H9 (cell line): ENCODE results near the gene NDOR1. TPM values are rescaled to one million over a fixed set of nuclear protein-coding genes. Genes with fewer than 3 reads are reported as not detected.

Experiments
- DNase-seq: peaks from one replicate; pipeline ENCODE4 v3.0.0-alpha.2; 2017
- H2AFZ ChIP-seq: one replicate; pipeline ENCODE4 v1.6.1; 2013; ENCODE audit warnings: mild to moderate bottlenecking, low read length, control low read depth, moderate library complexity
- H2AK5ac ChIP-seq: 2 replicates; pipeline ENCODE4 v1.6.1; 2013; ENCODE audit warnings: low read length, control low read depth, mixed read lengths; ENCODE audit not compliant: insufficient read length
- H2BK120ac ChIP-seq: one replicate; pipeline ENCODE4 v1.6.1; 2013; ENCODE audit warnings: low read depth, mild to moderate bottlenecking, low read length, control low read depth, inconsistent platforms; ENCODE audit not compliant: poor library complexity, severe bottlenecking
- H2BK12ac ChIP-seq: 2 replicates; pipeline ENCODE4 v1.6.1; 2013; ENCODE audit warnings: low read length, control low read depth, mixed read lengths, low read depth; ENCODE audit not compliant: insufficient read length
- H2BK15ac ChIP-seq: 2 replicates; pipeline ENCODE4 v1.6.1; 2013; ENCODE audit warnings: low read depth, low read length, control low read depth
- H2BK20ac ChIP-seq: one replicate; pipeline ENCODE4 v1.6.1; 2013; ENCODE audit warnings: low read depth, mild to moderate bottlenecking, low read length, control low read depth, inconsistent platforms; ENCODE audit not compliant: poor library complexity, severe bottlenecking
- H2BK5ac ChIP-seq: 2 replicates; pipeline ENCODE4 v1.6.1; 2013; ENCODE audit warnings: low read length, control low read depth, mixed read lengths; ENCODE audit not compliant: insufficient read length
- H3K14ac ChIP-seq: 2 replicates; pipeline ENCODE4 v1.6.1; 2013; ENCODE audit warnings: low read length, control low read depth; ENCODE audit not compliant: insufficient read depth
- H3K18ac ChIP-seq: 2 replicates; pipeline ENCODE4 v1.6.1; 2013; ENCODE audit warnings: low read depth, mild to moderate bottlenecking, mixed read lengths, low read length, control low read depth; ENCODE audit not compliant: insufficient read length
- H3K23ac ChIP-seq: 2 replicates; pipeline ENCODE4 v1.6.1; 2013; ENCODE audit warnings: low read length, control low read depth, mixed read lengths, low read depth; ENCODE audit not compliant: insufficient read length
- H3K23me2 ChIP-seq: 2 replicates; pipeline ENCODE4 v1.6.1; 2013; ENCODE audit warnings: low read depth, mild to moderate bottlenecking, mixed read lengths, low read length, control low read depth; ENCODE audit not compliant: insufficient read length, poor library complexity, severe bottlenecking
- H3K27ac ChIP-seq: 2 replicates; pipeline ENCODE4 v1.5.1; 2013; ENCODE audit warnings: low read length, control low read depth, mixed read lengths, low read depth; ENCODE audit not compliant: insufficient read length
- H3K27me3 ChIP-seq: 2 replicates; pipeline ENCODE4 v1.6.1; 2013; ENCODE audit warnings: low read length, control low read depth, inconsistent platforms; ENCODE audit not compliant: insufficient read depth
- H3K4ac ChIP-seq: 2 replicates; pipeline ENCODE4 v1.6.1; 2013; ENCODE audit warnings: low read depth, mild to moderate bottlenecking, control low read depth, inconsistent platforms, low read length, moderate library complexity
- H3K4me1 ChIP-seq: 2 replicates; pipeline ENCODE4 v1.6.1; 2013; ENCODE audit warnings: low read length, control low read depth, inconsistent platforms; ENCODE audit not compliant: insufficient read depth
- H3K4me2 ChIP-seq: 2 replicates; pipeline ENCODE4 v1.6.1; 2013; ENCODE audit warnings: low read length, control low read depth, mixed read lengths; ENCODE audit not compliant: insufficient read length, insufficient read depth
- H3K56ac ChIP-seq: 2 replicates; pipeline ENCODE4 v1.6.1; 2013; ENCODE audit warnings: low read depth, mild to moderate bottlenecking, mixed read lengths, low read length, control low read depth; ENCODE audit not compliant: insufficient read length
- H3K79me1 ChIP-seq: 2 replicates; pipeline ENCODE4 v1.6.1; 2013; ENCODE audit warnings: low read depth, mild to moderate bottlenecking, moderate library complexity, low read length, control low read depth, inconsistent platforms; ENCODE audit not compliant: insufficient read depth, poor library complexity, severe bottlenecking
- H3K79me2 ChIP-seq: 2 replicates; pipeline ENCODE4 v1.6.1; 2013; ENCODE audit warnings: low read length, control low read depth, inconsistent platforms; ENCODE audit not compliant: insufficient read depth
- H3K9ac ChIP-seq: 2 replicates; pipeline ENCODE4 v1.6.1; 2013; ENCODE audit warnings: low read length, control low read depth, mixed read lengths; ENCODE audit not compliant: insufficient read length; ENCODE audit errors: extremely low read depth
- H3K9me3 ChIP-seq: one replicate; pipeline ENCODE4 v1.6.1; 2013; ENCODE audit warnings: low read depth, low read length, inconsistent platforms; ENCODE audit not compliant: control insufficient read depth
- H3T11ph ChIP-seq: one replicate; pipeline ENCODE4 v1.6.1; 2013; ENCODE audit warnings: mild to moderate bottlenecking, low read length, control low read depth, inconsistent platforms
- H4K20me1 ChIP-seq: one replicate; pipeline ENCODE4 v1.6.1; 2013; ENCODE audit not compliant: control insufficient read depth, insufficient read length, insufficient read depth
- H4K5ac ChIP-seq: 2 replicates; pipeline ENCODE4 v1.6.1; 2013; ENCODE audit warnings: low read depth, mild to moderate bottlenecking, mixed read lengths, low read length, control low read depth; ENCODE audit not compliant: insufficient read length
- H4K8ac ChIP-seq: replicated peaks from 2 replicates; pipeline ENCODE4 v1.6.1; 2013; ENCODE audit warnings: low read length, control low read depth, mixed read lengths, low read depth; ENCODE audit not compliant: insufficient read length
- H4K91ac ChIP-seq: 2 replicates; pipeline ENCODE4 v1.6.1; 2013; ENCODE audit warnings: low read depth, mild to moderate bottlenecking, moderate library complexity, mixed read lengths, low read length, control low read depth; ENCODE audit not compliant: insufficient read length
- H3K27ac Mint-ChIP-seq, 3 experiments: 2 replicates in 2 of 3; 3 replicates in 1 of 3; pipeline ENCODE4 v1.8.0; 2020 to 2021; ENCODE audit warnings: mixed read lengths in 3 of 3, mild to moderate bottlenecking in 1 of 3, moderate library complexity in 1 of 3
- H3K27me3 Mint-ChIP-seq: 2 replicates; pipeline ENCODE4 v1.8.0; 2021; ENCODE audit warnings: low read depth, mild to moderate bottlenecking, moderate library complexity, mixed read lengths
- H3K36me3 Mint-ChIP-seq, 3 experiments: 2 replicates in 2 of 3; 3 replicates in 1 of 3; pipeline ENCODE4 v1.8.0; 2020 to 2021; ENCODE audit warnings: low read depth in 3 of 3, mixed read lengths in 3 of 3; ENCODE audit not compliant: insufficient read depth in 1 of 3
- H3K4me1 Mint-ChIP-seq, 2 experiments: 2 replicates each; pipeline ENCODE4 v1.8.0; 2020; ENCODE audit warnings: mixed read lengths in 2 of 2
- H3K4me3 Mint-ChIP-seq, 2 experiments: 2 replicates in 1 of 2; 3 replicates in 1 of 2; pipeline ENCODE4 v1.8.0; 2020 to 2021; ENCODE audit warnings: mild to moderate bottlenecking in 2 of 2, mixed read lengths in 2 of 2, moderate library complexity in 1 of 2
- H3K9me3 Mint-ChIP-seq, 2 experiments: 2 replicates in 1 of 2; 3 replicates in 1 of 2; pipeline ENCODE4 v1.8.0; 2020; ENCODE audit warnings: mild to moderate bottlenecking in 2 of 2, mixed read lengths in 2 of 2, moderate library complexity in 1 of 2
- CTCF ChIP-seq: fragments of 200-600 bp; sonication (generic); conservative IDR thresholded peaks from 3 replicates; pipeline ENCODE4 v1.8.0; 2021; ENCODE audit warnings: antibody characterized with exemption, mild to moderate bottlenecking
- WGBS: extraction: QIAGEN DNeasy Blood & Tissue Kit; methylation state at CpG from one replicate; pipeline ENCODE4 v1.1.7; 2013; ENCODE audit warnings: missing lambda C conversion rate, low lambda C conversion rate, mixed read lengths; ENCODE audit not compliant: insufficient read length; ENCODE audit errors: extremely low coverage; 5-methylcytosine and 5-hydroxymethylcytosine counted together
- total RNA-seq: library from RNA; stranded (reverse); gene quantifications from 2 replicates; pipeline ENCODE4 v1.2.1, GENCODE V29; 2021

NDOR1 gene
- total RNA-seq, 1 experiment from 2014 or later, result 44.1 TPM

- no peak overlapping the region for H2AK5ac ChIP-seq
- no peak overlapping the region for H2BK20ac ChIP-seq
- H3K23me2 ChIP-seq, result peaks cover 9% of the 10 kb centered on the region
- H3K4me3 Mint-ChIP-seq, result no peak overlapping the region
- H3K27me3 ChIP-seq, result no peaks in the 10 kb centered on the region
- H2BK5ac ChIP-seq, result no peak overlapping the region
- no peak overlapping the region for H2BK15ac ChIP-seq
- no peak overlapping the region for H3K4ac ChIP-seq
- H4K5ac ChIP-seq, result no peak overlapping the region
- H2BK120ac ChIP-seq, result no peak overlapping the region
- peaks cover 3 to 19% (median 5%) of the 10 kb centered on the region in 3 experiments; a peak in 3 of 7 replicates for H3K36me3 Mint-ChIP-seq
- H3K27me3 Mint-ChIP-seq, result no peaks in the 10 kb centered on the region
- no peaks in the 10 kb centered on the region; the same call in 1 of the 2 replicates for H3K4me1 ChIP-seq
- H3K79me2 ChIP-seq, result no peaks in the 10 kb centered on the region
- no peak for TF ChIP-seq CTCF
- H4K8ac ChIP-seq, result no peak overlapping the region
- H3K9me3 ChIP-seq, result no peaks in the 10 kb centered on the region
- peaks cover 4 to 8% of the 10 kb centered on the region in 2 experiments for H3K4me1 Mint-ChIP-seq
- H3K27ac ChIP-seq, result no peak overlapping the region
- no CpG with 5 or more reads among the region's 30 CpGs for WGBS
- H3K9ac ChIP-seq, result no peak overlapping the region
- H3K4me2 ChIP-seq, result no peak overlapping the region
- H3K27ac Mint-ChIP-seq, result no peak overlapping the region
- H2AFZ ChIP-seq, result no peak overlapping the region
- no peak overlapping the region for H3T11ph ChIP-seq
- no peak overlapping the region for H3K56ac ChIP-seq
- H3K79me1 ChIP-seq, result no peaks in the 10 kb centered on the region
- H3K9me3 Mint-ChIP-seq, result no peaks in the 10 kb centered on the region
- H3K23ac ChIP-seq, result no peak overlapping the region
- no peak overlapping the region for H3K14ac ChIP-seq
- H2BK12ac ChIP-seq, result no peak overlapping the region
- no peak overlapping the region for H3K18ac ChIP-seq
- DNase-seq, result no peak
- no peak overlapping the region for H4K91ac ChIP-seq
- no peaks in the 10 kb centered on the region for H4K20me1 ChIP-seq
These were observed 12.8 kb downstream of the NDOR1 start for GRCh38 chr9:137218212-137218753.
